DOHH2 (cell line): ENCODE results near the gene CDH12.

ENCODE experiments used
- H3F3A ChIP-seq: fragments of 200-600 bp; sonication (generic), shearing (Covaris generic); 2 replicates; pipeline ENCODE4 v1.6.0; 2016; ENCODE audit warnings: antibody characterized with exemption, mild to moderate bottlenecking; ENCODE audit not compliant: control insufficient read depth, insufficient read depth
- H3K27ac ChIP-seq: fragments of 200-600 bp; sonication (generic); 2 replicates; pipeline ENCODE4 v1.5.1; 2014; ENCODE audit warnings: low read depth, mild to moderate bottlenecking, low read length, moderate library complexity
- H3K27me3 ChIP-seq: fragments of 200-600 bp; sonication (generic); 2 replicates; pipeline ENCODE4 v1.6.1; 2014; ENCODE audit warnings: mild to moderate bottlenecking, low read length, mixed read lengths; ENCODE audit not compliant: control insufficient read depth
- H3K36me3 ChIP-seq: fragments of 200-600 bp; sonication (generic); 2 replicates; pipeline ENCODE4 v1.6.1; 2014; ENCODE audit warnings: mild to moderate bottlenecking, low read length, moderate library complexity, mixed read lengths; ENCODE audit not compliant: control insufficient read depth
- H3K4me1 ChIP-seq: fragments of 200-600 bp; sonication (generic); 2 replicates; pipeline ENCODE4 v1.6.1; 2014; ENCODE audit warnings: mild to moderate bottlenecking, low read length, mixed read lengths; ENCODE audit not compliant: control insufficient read depth
- H3K4me2 ChIP-seq: fragments of 200-600 bp; sonication (generic); 2 replicates; pipeline ENCODE4 v1.6.0; 2014; ENCODE audit warnings: mild to moderate bottlenecking, low read length, moderate library complexity
- H3K4me3 ChIP-seq: fragments of 200-600 bp; sonication (generic); 2 replicates; pipeline ENCODE4 v1.5.1; 2014; ENCODE audit warnings: mild to moderate bottlenecking, low read length, mixed read lengths
- H3K79me2 ChIP-seq: fragments of 200-600 bp; sonication (generic); 2 replicates; pipeline ENCODE4 v1.6.1; 2014; ENCODE audit warnings: mild to moderate bottlenecking, low read length, mixed read lengths; ENCODE audit not compliant: control insufficient read depth
- H3K9me2 ChIP-seq: fragments of 200-600 bp; sonication (generic); replicated peaks from 2 replicates; pipeline ENCODE4 v1.6.1; 2014; ENCODE audit warnings: mild to moderate bottlenecking, low read length, mixed read lengths; ENCODE audit not compliant: control insufficient read depth
- H3K9me3 ChIP-seq: fragments of 200-600 bp; sonication (generic); 2 replicates; pipeline ENCODE4 v1.6.1; 2014; ENCODE audit warnings: antibody characterized with exemption, low read length, mixed read lengths; ENCODE audit not compliant: control insufficient read depth, insufficient read depth
- H4K20me1 ChIP-seq: fragments of 200-600 bp; sonication (generic); 2 replicates; pipeline ENCODE4 v1.6.0; 2014; ENCODE audit warnings: low read depth, mild to moderate bottlenecking, antibody characterized with exemption, low read length, moderate library complexity; ENCODE audit not compliant: control insufficient read depth, insufficient read depth
- EZH2phosphoT487 ChIP-seq: fragments of 200-600 bp; sonication (generic); IDR thresholded peaks from 2 replicates; pipeline ENCODE4 v1.6.1; 2017; ENCODE audit warnings: borderline replicate concordance, mild to moderate bottlenecking, antibody characterized with exemption, low read length, moderate library complexity, mixed read lengths
- TF ChIP-seq, protein P1 (sequence below): fragments of 200-600 bp; sonication (generic); IDR thresholded peaks from one replicate; pipeline ENCODE4 v1.5.1; 2014; ENCODE audit warnings: antibody characterized with exemption, mild to moderate bottlenecking, low read depth, low read length; ENCODE audit not compliant: poor library complexity, severe bottlenecking

The CDH12 gene

DNA sequence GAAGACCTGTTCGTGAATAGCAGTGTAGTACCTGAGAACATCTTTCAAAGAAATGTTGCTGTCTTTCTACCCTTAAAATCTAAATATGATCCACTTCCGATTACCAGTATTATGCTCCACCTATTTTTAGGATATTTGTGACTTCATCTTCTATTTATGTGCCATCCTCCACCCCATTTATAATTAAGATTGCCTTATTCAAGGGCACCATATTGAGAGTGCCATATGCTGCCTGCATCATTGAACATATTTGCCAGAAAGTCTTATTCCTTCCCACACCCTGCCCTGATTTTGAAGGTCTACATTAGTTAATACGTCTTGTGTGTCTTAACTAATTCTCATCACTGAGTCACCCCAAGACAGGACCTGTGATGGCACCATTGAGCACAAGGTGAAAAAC is 1076.7 kb downstream of the CDH12 start:
- TF ChIP-seq, protein P1, sequence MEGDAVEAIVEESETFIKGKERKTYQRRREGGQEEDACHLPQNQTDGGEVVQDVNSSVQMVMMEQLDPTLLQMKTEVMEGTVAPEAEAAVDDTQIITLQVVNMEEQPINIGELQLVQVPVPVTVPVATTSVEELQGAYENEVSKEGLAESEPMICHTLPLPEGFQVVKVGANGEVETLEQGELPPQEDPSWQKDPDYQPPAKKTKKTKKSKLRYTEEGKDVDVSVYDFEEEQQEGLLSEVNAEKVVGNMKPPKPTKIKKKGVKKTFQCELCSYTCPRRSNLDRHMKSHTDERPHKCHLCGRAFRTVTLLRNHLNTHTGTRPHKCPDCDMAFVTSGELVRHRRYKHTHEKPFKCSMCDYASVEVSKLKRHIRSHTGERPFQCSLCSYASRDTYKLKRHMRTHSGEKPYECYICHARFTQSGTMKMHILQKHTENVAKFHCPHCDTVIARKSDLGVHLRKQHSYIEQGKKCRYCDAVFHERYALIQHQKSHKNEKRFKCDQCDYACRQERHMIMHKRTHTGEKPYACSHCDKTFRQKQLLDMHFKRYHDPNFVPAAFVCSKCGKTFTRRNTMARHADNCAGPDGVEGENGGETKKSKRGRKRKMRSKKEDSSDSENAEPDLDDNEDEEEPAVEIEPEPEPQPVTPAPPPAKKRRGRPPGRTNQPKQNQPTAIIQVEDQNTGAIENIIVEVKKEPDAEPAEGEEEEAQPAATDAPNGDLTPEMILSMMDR = no peak
- no peak for TF ChIP-seq EZH2phosphoT487
- Histone ChIP-seq H3K27me3 (no peaks in the 10 kb centered on the region), H3K4me1 (no peaks in the 10 kb centered on the region), H3K27ac (no peak overlapping the region), H3K79me2 (no peaks in the 10 kb centered on the region), H3K4me3 (no peak overlapping the region), H3F3A (no peaks in the 10 kb centered on the region), H3K9me2 (no peaks in the 10 kb centered on the region), H3K36me3 (no peaks in the 10 kb centered on the region), H3K9me3 (no peaks in the 10 kb centered on the region), H3K4me2 (no peak overlapping the region), H4K20me1 (no peaks in the 10 kb centered on the region)

DNA sequence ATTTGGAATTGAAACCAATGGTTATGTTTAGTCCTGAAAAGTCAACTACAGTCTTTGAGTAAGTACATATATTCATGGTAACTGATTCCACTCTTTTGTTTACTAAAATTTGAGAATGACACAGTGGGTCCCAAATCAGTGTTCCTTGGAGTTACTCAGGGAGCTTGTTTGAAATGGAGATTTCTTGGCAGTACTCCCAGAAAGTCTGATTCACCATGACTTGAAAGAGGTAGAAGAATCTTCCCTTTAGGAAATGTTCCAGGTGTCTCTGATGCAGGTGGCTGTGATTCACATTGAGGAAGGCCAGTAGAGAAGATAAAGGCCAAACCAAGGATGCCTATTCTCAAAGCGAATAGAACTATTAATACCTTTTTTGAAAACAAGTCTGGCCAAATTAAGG is 1078.3 kb downstream of the CDH12 start:
- Histone ChIP-seq H3F3A (no peaks in the 10 kb centered on the region), H4K20me1 (no peaks in the 10 kb centered on the region), H3K9me2 (no peaks in the 10 kb centered on the region), H3K9me3 (no peaks in the 10 kb centered on the region), H3K27me3 (no peaks in the 10 kb centered on the region), H3K36me3 (no peaks in the 10 kb centered on the region), H3K79me2 (no peaks in the 10 kb centered on the region), H3K4me2 (no peak overlapping the region), H3K4me1 (no peaks in the 10 kb centered on the region), H3K27ac (no peak overlapping the region), H3K4me3 (no peak overlapping the region)
- TF ChIP-seq, protein P1 = no peak
- TF ChIP-seq EZH2phosphoT487 = no peak

DNA sequence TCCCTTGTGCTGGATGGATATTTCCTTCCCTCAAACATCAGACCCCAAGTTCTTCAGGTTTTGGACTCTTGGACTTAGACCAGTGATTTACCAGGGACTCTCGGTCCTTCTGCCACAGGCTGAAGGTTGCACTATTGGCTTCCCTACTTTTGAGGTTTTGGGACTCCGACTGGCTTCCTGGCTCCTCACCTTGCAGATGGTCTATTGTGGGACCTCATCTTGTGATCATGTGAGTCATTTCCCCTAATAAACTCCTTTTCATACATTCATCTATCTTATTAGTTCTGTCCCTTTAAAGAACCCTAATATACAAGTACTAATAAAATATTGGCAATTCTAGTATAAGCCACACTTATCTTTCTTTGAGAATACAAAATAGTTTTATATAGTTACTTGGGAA is 1078.9 kb downstream of the CDH12 start:
- Histone ChIP-seq H3K36me3 (no peaks in the 10 kb centered on the region), H3F3A (no peaks in the 10 kb centered on the region), H3K4me1 (no peaks in the 10 kb centered on the region), H3K27ac (no peak overlapping the region), H3K9me3 (no peaks in the 10 kb centered on the region), H3K4me2 (no peak overlapping the region), H3K4me3 (no peak overlapping the region), H3K9me2 (no peaks in the 10 kb centered on the region), H3K79me2 (no peaks in the 10 kb centered on the region), H3K27me3 (no peaks in the 10 kb centered on the region), H4K20me1 (no peaks in the 10 kb centered on the region)
- TF ChIP-seq EZH2phosphoT487 = no peak
- TF ChIP-seq, protein P1 = no peak

DNA sequence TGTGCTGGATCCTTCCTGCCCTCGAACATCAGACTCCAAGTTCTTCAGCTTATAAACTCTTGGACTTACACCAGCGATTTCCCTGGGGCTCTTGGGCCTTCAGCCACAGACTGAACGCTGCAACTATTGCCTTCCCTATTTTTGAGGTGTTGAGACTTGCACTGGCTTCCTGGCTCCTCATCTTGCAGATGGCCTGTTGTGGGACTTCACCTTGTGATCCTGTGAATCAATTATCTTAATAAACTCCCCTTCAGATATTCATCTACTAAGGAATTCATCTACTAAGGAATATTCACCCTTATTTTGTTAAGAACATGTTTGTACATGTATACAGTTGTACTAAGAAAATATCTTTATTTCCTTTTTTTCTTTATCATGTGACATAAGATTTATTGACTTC is 1079.7 kb downstream of the CDH12 start:
- no peaks in the 10 kb centered on the region for H3F3A ChIP-seq
- H3K9me2 ChIP-seq = no peaks in the 10 kb centered on the region
- no peak overlapping the region for H3K4me3 ChIP-seq
- H3K36me3 ChIP-seq = no peaks in the 10 kb centered on the region
- H3K79me2 ChIP-seq = no peaks in the 10 kb centered on the region
- H3K9me3 ChIP-seq = no peaks in the 10 kb centered on the region
- TF ChIP-seq EZH2phosphoT487 = no peak
- TF ChIP-seq, protein P1 = no peak
- no peak overlapping the region for H3K27ac ChIP-seq
- no peak overlapping the region for H3K4me2 ChIP-seq
- H4K20me1 ChIP-seq = no peaks in the 10 kb centered on the region
- H3K4me1 ChIP-seq = no peaks in the 10 kb centered on the region
- no peaks in the 10 kb centered on the region for H3K27me3 ChIP-seq
